ENCODE data around the gene ASXL1. TPM values are rescaled to one million over a fixed set of nuclear protein-coding genes. Genes with fewer than 3 reads are reported as not detected.
"Not testable (repeated sequence)": the region's sequence is repeated elsewhere in the genome, so short reads cannot be mapped to it uniquely, and the experiment has no call there.

ASXL1 gene
- polyA plus RNA-seq, 3 donors, result 55.7 to 79.7 (median 74.6) TPM

GRCh38 chr20:32358632-32358882 lies 426 bp downstream of the ASXL1 start:
- DNase-seq, result no peak

- peak; percentile 78 for DNase-seq
These were observed 927 bp downstream of the ASXL1 start for GRCh38 chr20:32358883-32359632.

GRCh38 chr20:32359633-32360332 lies 1.7 kb downstream of the ASXL1 start:
- DNase-seq, result no peak

GRCh38 chr20:32360333-32360634 lies 2.2 kb downstream of the ASXL1 start:
- DNase-seq, result no peak

GRCh38 chr20:32362901-32363364 lies 4.8 kb downstream of the ASXL1 start:
- DNase-seq, result no peak

- DNase-seq, result no peak
These were observed 5.4 kb downstream of the ASXL1 start for GRCh38 chr20:32363492-32363891.

- no peak for DNase-seq
These were observed 6.5 kb downstream of the ASXL1 start for GRCh38 chr20:32364554-32365208.

GRCh38 chr20:32365564-32365963 lies 7.4 kb downstream of the ASXL1 start:
- DNase-seq, result no peak

- no peak for DNase-seq
These were observed 8.2 kb downstream of the ASXL1 start for GRCh38 chr20:32366380-32366779.

GRCh38 chr20:32368323-32368722 lies 10.2 kb downstream of the ASXL1 start:
- DNase-seq, result no peak

- DNase-seq, result no peak
These were observed 10.8 kb downstream of the ASXL1 start for GRCh38 chr20:32368925-32369324.

GRCh38 chr20:32370897-32371296 lies 12.8 kb downstream of the ASXL1 start:
- no peak for DNase-seq

- no peak for DNase-seq
These were observed 20.3 kb downstream of the ASXL1 start for GRCh38 chr20:32378461-32378860.

GRCh38 chr20:32380037-32380436 lies 21.9 kb downstream of the ASXL1 start:
- DNase-seq, result not testable (repeated sequence)

GRCh38 chr20:32380745-32381144 lies 22.6 kb downstream of the ASXL1 start:
- no peak for DNase-seq

- no peak for DNase-seq
These were observed 24.2 kb downstream of the ASXL1 start for GRCh38 chr20:32382102-32382950.

GRCh38 chr20:32383441-32383840 lies 25.3 kb downstream of the ASXL1 start:
- DNase-seq, result not testable (repeated sequence)

GRCh38 chr20:32385541-32385940 lies 27.4 kb downstream of the ASXL1 start:
- no peak for DNase-seq

GRCh38 chr20:32386091-32386490 lies 28.0 kb downstream of the ASXL1 start:
- no peak for DNase-seq

- DNase-seq, result no peak
These were observed 29.1 kb downstream of the ASXL1 start for GRCh38 chr20:32387252-32387651.

- DNase-seq, result no peak
These were observed 32.9 kb downstream of the ASXL1 start for GRCh38 chr20:32391003-32391402.

- DNase-seq, result no peak
These were observed 36.9 kb downstream of the ASXL1 start for GRCh38 chr20:32395066-32395465.

Data from renal pelvis (tissue), 4 donors.